Spinal cord (tissue), 10 donors: Measurements from ENCODE around the gene FNDC3B. TPM values are rescaled to one million over a fixed set of nuclear protein-coding genes. Genes with fewer than 3 reads are reported as not detected.
"Not testable (repeated sequence)": the region's sequence is repeated elsewhere in the genome, so short reads cannot be mapped to it uniquely, and the experiment has no call there.

Experiments
- DNase-seq, 6 donors: peaks; one replicate each; pipeline versions ENCODE4 v3.0.0 to v3.0.0-alpha.2; 2013 to 2015; ENCODE audit warnings: low spot score in 6 of 6, low read depth in 4 of 6
- H3K27ac ChIP-seq: one replicate; pipeline ENCODE4 v1.5.1; 2013; ENCODE audit warnings: low read depth, low read length, control low read depth
- H3K27me3 ChIP-seq: one replicate; pipeline ENCODE4 v1.6.1; 2013; ENCODE audit warnings: low read length; ENCODE audit not compliant: control insufficient read depth, insufficient read depth
- H3K36me3 ChIP-seq: one replicate; pipeline ENCODE4 v1.6.1; 2013; ENCODE audit warnings: low read length; ENCODE audit not compliant: control insufficient read depth, insufficient read depth
- H3K4me1 ChIP-seq: one replicate; pipeline ENCODE4 v1.6.1; 2013; ENCODE audit warnings: low read length; ENCODE audit not compliant: control insufficient read depth, insufficient read depth
- H3K4me3 ChIP-seq: one replicate; pipeline ENCODE4 v1.5.1; 2013; ENCODE audit warnings: low read depth, low read length, control low read depth
- H3K9me3 ChIP-seq: one replicate; pipeline ENCODE4 v1.6.1; 2013; ENCODE audit warnings: low read length; ENCODE audit not compliant: control insufficient read depth, insufficient read depth
- WGBS: methylation state at CpG from one replicate; pipeline ENCODE4 v1.1.5; 2013; ENCODE audit warnings: missing lambda C conversion rate; ENCODE audit not compliant: insufficient coverage; 5-methylcytosine and 5-hydroxymethylcytosine counted together
- long read RNA-seq, 4 donors: transcript quantifications; one replicate each; lab custom pipeline, GENCODE V29; 2026
- polyA plus RNA-seq, 2 donors: library from polyadenylated mRNA; unstranded; fragments of 120-200 nt; gene quantifications; one replicate each; pipeline ENCODE4 v1.2.1, GENCODE V29; 2013; ENCODE audit not compliant: insufficient read length in 2 of 2
- total RNA-seq, 2 donors: library from RNA; depleted of rRNA in 1 of 2; stranded (reverse); fragments of 120-200 nt in 1 of 2; fragments of >200 nt in 1 of 2; gene quantifications; one replicate each; pipeline versions ENCODE4 v1.2.3 to v1.2.4, GENCODE V29; 2013 to 2014
- donor health status: healthy.

FNDC3B gene
- total RNA-seq, result 10 to 100 TPM; 59.8 to 66.8 TPM
- 10 to 100 TPM; 14.9 to 20.1 TPM for polyA plus RNA-seq
- long read RNA-seq, donor 1, full-length matches to known transcripts, result 2 of 2 reads
- long read RNA-seq, donor 1, partial matches to known transcripts, result 0 of 2 reads
- long read RNA-seq, donor 1, other reads (novel, unspliced or antisense), result 0 of 2 reads
- long read RNA-seq, donor 2, full-length matches to known transcripts, result 1 of 1 reads
- long read RNA-seq, donor 2, partial matches to known transcripts, result 0 of 1 reads
- long read RNA-seq, donor 2, other reads (novel, unspliced or antisense), result 0 of 1 reads
- long read RNA-seq, donor 3, result 0 reads
- long read RNA-seq, donor 4, result 0 reads

DNA sequence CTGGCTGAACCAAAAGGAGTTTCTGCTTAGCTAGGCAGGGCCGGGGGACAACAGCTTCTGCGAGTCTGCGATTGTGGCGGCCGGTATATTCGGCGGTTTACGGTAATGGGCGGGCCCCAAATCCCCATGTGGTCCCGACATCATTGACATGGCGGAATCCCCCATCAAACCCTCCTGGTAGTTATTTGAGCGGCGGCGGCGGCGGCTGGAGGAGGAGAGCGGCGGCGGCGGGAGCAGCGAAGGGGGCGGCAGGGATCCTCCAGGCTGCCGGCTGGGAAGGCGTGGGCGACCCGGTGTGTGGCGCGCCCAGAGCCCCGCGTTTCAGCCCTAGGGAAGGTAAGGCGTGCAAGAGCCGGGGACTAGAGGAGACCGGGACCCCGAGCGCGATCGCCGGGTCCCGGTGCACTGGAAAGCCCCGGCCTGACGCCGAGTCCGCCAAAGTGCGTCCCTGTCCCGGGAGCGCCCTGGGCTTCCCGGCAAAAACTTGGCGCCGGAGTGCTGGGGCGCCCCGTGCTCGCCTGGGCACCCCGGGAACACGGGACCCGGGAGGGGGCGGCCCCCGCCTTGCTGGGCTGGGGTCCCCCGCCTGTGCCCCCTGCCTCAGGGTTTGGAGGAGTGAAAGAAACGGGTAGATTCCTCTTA, at the start of gene FNDC3B:
FNDC3B (plus strand) TSS at position 143 of the 642 bp plus-strand sequence. CDS start 72,902 bp downstream, outside the sequence.
- H3K9me3 ChIP-seq, result no peaks in the 10 kb centered on the region
- peak; percentile 80 to 99 (median 94) for DNase-seq
- H3K36me3 ChIP-seq, result no peaks in the 10 kb centered on the region
- H3K27ac ChIP-seq, result peak within 1 kb of the TSS; percentile 97
- H3K27me3 ChIP-seq, result no peaks in the 10 kb centered on the region
- H3K4me1 ChIP-seq, result peaks cover 13% of the 10 kb centered on the region
- peak within 1 kb of the TSS; percentile 90 for H3K4me3 ChIP-seq
- WGBS, result 1% methylated on average over 58 of the region's 59 CpGs

GRCh38 chr3:171990239-171990638, 49.1 kb upstream of the FNDC3B start:
- H3K27me3 ChIP-seq, DNase-seq, H3K36me3 ChIP-seq, H3K4me1 ChIP-seq, H3K27ac ChIP-seq, H3K4me3 ChIP-seq, H3K9me3 ChIP-seq: not testable (repeated sequence)
- no CpG with 5 or more reads among the region's 3 CpGs for WGBS

- Histone ChIP-seq H3K27me3 (no peaks in the 10 kb centered on the region), H3K27ac (no peak overlapping the region), H3K4me1 (no peaks in the 10 kb centered on the region), H3K36me3 (no peaks in the 10 kb centered on the region), H3K4me3 (no peak overlapping the region), H3K9me3 (peaks cover 2% of the 10 kb centered on the region)
- WGBS, result 80% methylated on average over 1 of the region's 3 CpGs
- no peak for DNase-seq
Observed at GRCh38 chr3:171991166-171991565, 48.2 kb upstream of the FNDC3B start.

DNA sequence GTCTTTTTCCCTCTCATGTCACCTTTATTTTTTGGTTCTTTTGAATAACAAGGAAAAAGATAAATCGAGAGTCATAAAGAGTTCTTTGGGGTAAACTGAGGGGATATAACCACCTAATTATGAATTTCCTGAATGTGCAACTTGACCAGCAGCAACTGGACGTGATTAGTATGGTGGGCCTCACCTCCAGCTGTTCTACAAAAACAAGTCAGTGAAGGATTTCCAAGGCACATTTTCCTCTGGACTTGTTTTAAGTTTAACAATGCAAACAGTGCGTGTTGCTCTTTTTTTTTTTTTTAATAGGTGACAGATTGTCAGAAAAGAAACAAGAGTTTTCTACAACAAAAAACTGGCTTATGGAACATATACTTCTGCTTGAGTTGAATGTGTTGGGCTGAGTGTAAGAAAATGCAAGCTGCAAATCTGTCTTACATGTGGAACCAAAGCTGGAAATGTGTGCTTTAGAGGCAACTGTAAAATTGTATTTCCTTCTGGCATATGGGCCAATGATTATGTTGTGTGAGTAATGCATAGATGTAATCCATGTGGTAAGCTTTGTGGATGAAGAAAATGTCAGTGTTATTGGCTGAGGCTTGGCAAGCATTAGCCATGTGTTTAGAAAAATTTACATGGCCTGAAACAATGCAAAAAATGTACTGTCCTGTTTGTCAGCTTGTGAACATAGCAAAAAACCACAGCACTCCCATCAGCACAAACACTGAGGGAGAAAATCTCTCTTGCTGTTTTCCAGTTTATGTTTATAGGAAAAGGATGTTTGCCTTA, 44.5 kb upstream of the FNDC3B start:
- WGBS, result 20% methylated on average over 1 of the region's 3 CpGs
- Histone ChIP-seq H3K9me3 (peaks cover 2% of the 10 kb centered on the region), H3K4me1 (no peaks in the 10 kb centered on the region), H3K27ac (no peak overlapping the region), H3K27me3 (no peaks in the 10 kb centered on the region), H3K36me3 (no peaks in the 10 kb centered on the region), H3K4me3 (no peak overlapping the region)
- DNase-seq, result peak in 2 of 6 donors; percentile 19 to 71

GRCh38 chr3:171995486-171995885, 43.9 kb upstream of the FNDC3B start:
- H3K9me3 ChIP-seq, result peaks cover 2% of the 10 kb centered on the region
- no peaks in the 10 kb centered on the region for H3K27me3 ChIP-seq
- H3K36me3 ChIP-seq, result no peaks in the 10 kb centered on the region
- no peak overlapping the region for H3K27ac ChIP-seq
- H3K4me3 ChIP-seq, result no peak overlapping the region
- H3K4me1 ChIP-seq, result no peaks in the 10 kb centered on the region
- no peak for DNase-seq

- Histone ChIP-seq H3K4me3 (no peak overlapping the region), H3K4me1 (no peaks in the 10 kb centered on the region), H3K36me3 (no peaks in the 10 kb centered on the region), H3K27me3 (no peaks in the 10 kb centered on the region), H3K27ac (no peak overlapping the region), H3K9me3 (no peaks in the 10 kb centered on the region)
- WGBS, result no CpG with 5 or more reads among the region's 2 CpGs
- DNase-seq, result no peak
Observed at GRCh38 chr3:171996178-171996817, 43.1 kb upstream of the FNDC3B start.

- DNase-seq, H3K9me3 ChIP-seq, H3K27ac ChIP-seq, H3K4me1 ChIP-seq, H3K36me3 ChIP-seq, H3K27me3 ChIP-seq, H3K4me3 ChIP-seq: not testable (repeated sequence)
- WGBS, result 100% methylated on average over 4 of the region's 24 CpGs
Observed at GRCh38 chr3:171998731-171999130, 40.6 kb upstream of the FNDC3B start.

GRCh38 chr3:172001616-172002015, 37.8 kb upstream of the FNDC3B start:
- not testable (repeated sequence) for DNase-seq, H3K9me3 ChIP-seq, H3K27me3 ChIP-seq, H3K4me3 ChIP-seq, H3K36me3 ChIP-seq, H3K4me1 ChIP-seq, H3K27ac ChIP-seq
- 100% methylated on average over 1 of the region's 1 CpG for WGBS

DNA sequence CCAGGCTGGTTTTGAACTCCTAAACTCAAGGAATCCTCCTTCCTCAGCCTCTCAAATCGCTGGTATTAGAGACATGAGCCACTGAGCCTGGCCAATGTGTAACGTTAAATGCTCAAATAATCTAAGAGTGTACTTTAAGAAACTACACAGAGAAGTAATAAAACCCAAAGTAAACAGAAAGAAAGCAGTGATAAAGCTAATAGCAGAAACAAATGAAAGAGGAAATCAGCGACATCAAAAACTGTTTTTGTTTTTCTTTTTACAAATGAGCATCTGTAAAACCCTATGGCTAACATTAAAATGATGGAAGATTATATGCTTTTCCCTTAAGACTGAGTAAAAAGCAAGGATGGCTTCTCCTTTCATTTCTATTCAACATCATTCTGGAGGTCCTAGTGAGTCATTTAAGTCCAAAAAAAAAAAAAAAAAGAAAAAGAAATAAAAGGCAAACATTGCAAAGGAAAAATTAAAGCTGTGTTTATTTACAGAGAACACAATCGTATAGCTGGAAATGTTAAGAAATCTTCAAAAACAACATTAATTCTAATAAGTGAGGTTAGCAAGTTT, 36.8 kb upstream of the FNDC3B start:
- no peaks in the 10 kb centered on the region for H3K27me3 ChIP-seq
- WGBS, result no CpG with 5 or more reads among the region's 4 CpGs
- DNase-seq, result no peak
- H3K4me1 ChIP-seq, result no peaks in the 10 kb centered on the region
- H3K36me3 ChIP-seq, result no peaks in the 10 kb centered on the region
- H3K27ac ChIP-seq, result no peak overlapping the region
- H3K4me3 ChIP-seq, result no peak overlapping the region
- H3K9me3 ChIP-seq, result no peaks in the 10 kb centered on the region
